DMS153 treated with DMSO at 0.1 percent for 48 hours (cell line): ENCODE measurements around the gene MCCD1.

Experiments
- DNase-seq: peaks from one replicate; lab custom pipeline; 2025; ENCODE audit not compliant: unreplicated experiment; lab: John Stamatoyannopoulos, UW

Gene MCCD1

GRCh38 chr6:31510007-31510406 lies 18.8 kb upstream of the MCCD1 start:
- DNase-seq: no peak

DNA sequence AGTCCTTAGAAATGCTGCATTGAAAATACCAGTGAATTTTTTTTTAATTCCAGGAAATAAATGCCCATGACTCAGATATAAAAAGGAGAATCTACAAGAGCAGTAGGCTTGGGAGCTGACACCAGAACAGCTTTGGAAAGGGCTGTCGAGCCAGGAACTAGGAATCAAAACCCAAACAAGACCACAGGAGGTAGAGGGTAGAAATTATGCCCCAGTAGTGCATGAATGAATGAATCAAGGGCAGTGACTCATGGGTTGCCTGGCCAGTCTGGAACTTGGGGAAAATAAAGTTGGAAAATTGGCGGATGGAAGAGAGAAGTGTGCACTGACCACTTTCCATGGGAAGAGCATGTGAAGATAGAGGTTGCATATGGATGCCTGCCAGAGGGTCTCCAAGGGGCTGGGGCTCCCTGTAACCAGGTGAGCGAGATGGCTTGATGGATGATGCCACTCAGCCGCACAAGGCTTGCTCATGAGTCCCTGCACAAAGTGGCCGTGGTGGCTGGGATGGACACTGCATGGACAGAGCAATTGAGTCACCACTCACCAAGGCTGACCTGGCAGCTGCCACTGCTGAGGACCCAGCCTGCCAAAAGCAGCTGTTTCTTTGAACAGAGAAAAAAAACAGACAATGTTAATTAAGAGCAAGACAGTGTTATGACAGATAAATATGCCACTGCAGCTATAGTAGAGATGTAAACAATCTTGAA lies 15.2 kb upstream of the MCCD1 start:
- DNase-seq: no peak

DNA sequence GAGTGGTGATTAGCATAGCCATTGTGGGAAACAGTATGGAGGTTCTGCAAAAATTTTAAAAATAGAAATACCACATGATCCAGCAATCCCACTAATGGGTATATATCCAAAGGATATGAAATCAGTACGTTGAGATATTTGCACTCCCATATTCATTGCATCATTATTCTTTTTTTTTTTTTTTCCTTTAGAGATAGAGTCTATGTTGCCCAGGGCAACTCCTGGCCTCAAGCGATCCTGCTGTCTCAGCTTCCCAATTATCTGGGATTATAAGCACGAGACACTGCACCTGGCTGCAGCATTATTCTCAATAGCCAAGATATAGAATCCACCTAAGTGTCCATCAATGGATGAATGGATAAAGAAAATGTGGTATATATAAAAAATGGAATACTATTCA lies 6.9 kb upstream of the MCCD1 start:
- DNase-seq: no peak

- no peak for DNase-seq
Observed at GRCh38 chr6:31525553-31525931, 3.2 kb upstream of the MCCD1 start.

DNA sequence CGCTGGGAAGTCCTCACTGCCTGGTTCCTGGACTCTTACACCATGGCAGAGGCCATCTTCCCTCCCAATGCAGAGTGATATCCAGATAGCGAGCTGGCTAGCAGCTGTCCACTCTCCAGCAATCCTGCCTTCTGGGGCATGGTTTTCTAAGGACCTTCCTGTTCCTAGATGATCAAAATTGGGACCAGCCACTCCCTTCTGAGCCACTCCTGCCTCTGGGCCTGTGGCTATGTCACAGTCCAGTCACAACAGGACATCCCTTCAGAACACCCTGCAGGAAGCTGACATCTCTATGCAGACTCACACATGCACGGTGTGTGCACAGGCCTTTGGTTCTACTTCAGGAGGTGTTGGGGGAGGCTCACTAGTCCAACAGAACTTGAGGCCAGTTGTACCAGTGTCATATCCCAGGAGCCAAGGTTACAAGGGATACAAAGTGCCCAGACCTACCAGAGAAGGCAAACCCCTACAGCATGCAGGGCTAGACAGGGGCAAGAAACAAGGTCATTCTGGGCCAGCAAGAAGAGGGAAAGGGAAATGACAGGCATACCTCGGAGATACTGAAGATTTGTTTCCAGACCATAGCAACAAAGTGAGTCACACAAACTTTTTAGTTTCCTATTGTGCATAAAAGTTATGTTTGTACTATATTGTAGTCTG lies 2.7 kb upstream of the MCCD1 start:
- DNase-seq: no peak

DNA sequence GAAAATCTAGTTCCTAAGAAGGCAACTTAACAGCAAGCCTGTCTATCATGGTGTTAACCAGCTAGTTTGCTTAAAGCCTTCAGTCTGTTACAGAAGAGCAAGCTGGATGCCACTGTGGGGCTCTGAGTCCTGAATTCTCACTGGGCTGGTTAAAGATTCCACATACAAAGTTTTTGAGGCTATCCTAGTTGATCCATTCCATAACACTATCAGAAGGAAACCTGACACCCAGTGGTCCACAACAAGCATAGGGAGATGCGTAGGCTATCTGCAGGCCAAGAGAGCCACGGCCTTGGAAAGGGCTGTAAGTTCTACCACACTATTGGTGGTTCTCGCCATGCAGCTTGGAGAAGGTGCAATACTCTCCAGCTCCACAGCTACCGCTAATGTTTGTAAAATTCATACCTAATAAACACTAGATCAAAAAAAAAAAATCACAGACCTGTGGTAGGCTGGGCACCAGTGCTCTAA lies 420 bp upstream of the MCCD1 start:
- no peak for DNase-seq

GRCh38 chr6:31529329-31530150 lies 778 bp downstream of the MCCD1 start:
- DNase-seq: no peak

DNA sequence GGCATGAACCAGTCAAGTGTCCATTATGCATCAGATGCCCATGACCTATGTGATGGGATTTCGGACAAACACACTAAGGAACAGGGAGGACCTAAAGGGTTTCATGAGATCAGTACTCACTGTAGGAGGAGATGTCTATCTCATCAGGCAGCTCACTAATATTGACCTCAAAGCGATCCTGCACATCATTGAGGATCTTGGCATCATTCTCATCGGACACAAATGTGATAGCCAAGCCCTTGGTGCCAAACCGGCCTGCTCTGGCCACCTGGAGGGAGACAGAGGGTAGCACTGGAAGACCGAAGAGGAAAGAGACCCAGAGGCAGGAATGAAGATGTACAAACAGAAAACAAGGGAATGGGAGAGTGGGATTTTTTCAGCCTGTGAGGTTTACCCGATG lies 1.9 kb downstream of the MCCD1 start:
- no peak for DNase-seq

GRCh38 chr6:31531162-31531561 lies 2.4 kb downstream of the MCCD1 start:
- no peak for DNase-seq

DNA sequence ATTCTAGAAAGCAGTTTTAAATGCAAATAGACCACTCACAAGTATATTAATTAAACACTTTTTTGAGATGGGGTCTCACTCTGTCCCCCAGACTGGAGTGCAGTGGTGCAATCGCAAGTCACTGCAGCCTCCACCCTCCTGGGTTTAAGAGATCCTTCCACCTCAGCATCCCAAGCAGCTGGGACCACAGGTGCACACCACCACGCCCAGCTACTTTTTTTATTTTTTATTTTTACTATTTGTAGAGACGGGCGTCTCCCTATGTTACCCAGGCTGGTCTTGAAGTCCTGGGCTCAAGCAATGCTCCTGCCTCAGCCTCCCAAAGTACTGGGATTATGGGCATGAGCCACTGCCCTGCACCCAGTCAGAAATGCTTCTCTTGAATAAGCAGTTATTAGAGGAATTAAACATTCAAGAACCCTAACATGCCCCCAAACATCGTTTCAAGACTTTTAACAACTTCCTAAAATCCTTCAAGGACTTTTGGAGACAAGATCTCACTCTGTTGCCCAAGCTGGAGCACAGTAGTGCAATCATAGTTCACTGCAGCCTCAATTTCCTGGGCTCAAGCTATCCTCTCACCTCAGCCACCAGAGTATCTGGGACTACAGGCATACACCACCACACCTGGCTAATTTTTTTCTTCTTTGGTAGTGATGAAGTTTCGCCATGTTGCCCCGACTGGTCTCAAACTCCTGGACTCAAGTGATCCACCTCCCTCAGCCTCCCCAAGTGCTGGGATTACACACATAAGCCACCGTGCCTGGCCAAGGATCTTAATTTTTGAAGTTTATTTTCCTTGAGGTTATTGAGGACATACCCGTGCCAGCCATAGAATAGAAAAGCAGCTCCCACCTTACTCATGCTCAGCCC lies 3.2 kb downstream of the MCCD1 start:
- DNase-seq: no peak

GRCh38 chr6:31532644-31533454 lies 4.1 kb downstream of the MCCD1 start:
- no peak for DNase-seq

DNA sequence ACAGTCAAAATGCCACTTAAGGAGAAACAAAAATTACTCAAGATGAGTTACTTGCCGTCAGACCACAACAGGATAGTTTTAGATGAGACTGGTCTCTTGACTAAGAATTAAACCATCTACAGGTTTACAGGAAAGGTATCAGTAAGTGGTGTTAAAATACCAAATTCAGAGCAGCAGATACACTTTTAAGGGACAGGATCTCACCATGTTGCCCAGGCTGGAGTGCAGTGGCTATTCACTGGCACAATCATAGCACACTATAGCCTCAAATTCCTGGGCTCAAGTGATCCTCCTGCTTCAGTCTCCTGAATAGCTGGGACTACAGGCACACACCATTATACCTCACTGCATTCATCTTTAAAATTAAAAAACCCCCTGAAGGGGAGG lies 4.7 kb downstream of the MCCD1 start:
- no peak for DNase-seq

- DNase-seq: no peak
Observed at GRCh38 chr6:31534011-31534410, 5.2 kb downstream of the MCCD1 start.

DNA sequence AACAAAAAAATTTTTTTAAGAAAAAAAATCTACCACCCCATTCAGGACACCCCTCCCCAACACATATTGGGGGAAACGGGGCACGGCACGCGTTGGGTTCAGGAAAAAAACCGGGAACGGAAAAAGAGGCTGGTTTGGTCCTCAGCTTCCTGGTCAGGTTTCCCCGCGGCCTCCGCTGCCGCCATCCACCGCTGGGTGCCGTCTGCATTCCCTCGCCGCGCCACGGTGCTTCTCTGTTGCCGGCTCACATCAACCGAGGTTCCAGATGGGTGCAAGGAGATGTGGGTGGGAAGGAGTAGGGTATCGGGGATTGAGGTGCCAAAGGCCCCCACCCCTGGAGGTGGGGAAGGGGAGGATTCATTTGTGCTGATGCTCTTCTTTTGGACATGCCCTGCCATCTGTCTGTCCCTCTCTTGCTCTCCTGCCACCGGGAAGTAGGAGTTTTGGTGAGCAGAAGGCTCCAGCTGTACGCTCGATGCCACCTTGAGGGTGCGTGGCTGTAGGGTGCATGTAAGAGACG lies 5.8 kb downstream of the MCCD1 start:
- DNase-seq: no peak

- DNase-seq: no peak
Observed at GRCh38 chr6:31535538-31536324, 7.0 kb downstream of the MCCD1 start.

GRCh38 chr6:31538805-31539400 lies 10.1 kb downstream of the MCCD1 start:
- DNase-seq: no peak

DNA sequence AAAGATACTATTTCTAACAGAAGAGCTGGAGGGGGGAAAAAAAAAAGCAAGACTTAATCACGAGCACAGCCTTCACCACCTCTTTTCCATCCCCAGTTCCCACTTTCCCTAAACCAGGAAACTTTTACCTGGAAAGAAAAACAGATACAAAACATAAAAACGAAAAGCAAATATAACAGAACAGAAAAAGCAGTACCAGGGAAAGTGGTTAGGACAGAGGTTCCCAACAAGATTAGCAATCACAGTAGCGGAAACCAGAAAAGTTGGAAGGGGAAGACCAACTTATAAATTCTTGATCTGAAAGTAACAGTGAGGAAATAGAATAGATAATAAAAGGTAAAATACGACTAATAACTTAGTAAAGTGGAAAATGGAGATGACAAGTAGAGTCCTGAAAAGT lies 11.9 kb downstream of the MCCD1 start:
- DNase-seq: no peak

DNA sequence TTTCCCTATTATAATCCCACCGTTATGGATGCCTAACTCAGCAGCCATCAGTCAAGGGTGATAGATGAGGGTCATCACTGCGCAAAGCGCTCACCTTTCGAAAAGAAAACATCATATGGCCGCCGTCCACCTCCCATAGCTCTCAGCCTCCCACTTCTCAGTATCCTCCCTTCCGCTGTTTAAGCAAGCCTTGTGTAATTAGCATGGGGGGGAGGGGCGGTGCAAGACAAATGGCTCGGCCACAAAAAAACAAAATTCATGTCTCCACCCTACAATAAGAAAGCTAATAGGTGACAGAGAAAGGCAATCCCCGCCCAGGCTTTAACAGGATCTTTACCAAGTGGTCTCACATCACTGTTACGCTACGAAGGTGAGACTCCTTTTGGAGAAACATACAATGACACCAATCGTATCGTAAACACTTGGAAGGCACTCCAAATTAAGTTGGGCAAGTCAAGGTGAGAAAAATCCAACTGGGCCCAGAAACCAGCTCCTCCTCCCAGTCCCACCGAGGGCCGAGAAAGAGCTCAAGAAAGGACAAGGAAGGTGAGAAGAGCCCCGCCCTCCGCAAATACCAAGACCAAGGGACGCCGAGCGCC lies 12.4 kb downstream of the MCCD1 start:
- DNase-seq: peak; percentile 42
